Hepatocyte (in vitro differentiated cells): ENCODE data around the gene TACR2. TPM values are rescaled to one million over a fixed set of nuclear protein-coding genes. Genes with fewer than 3 reads are reported as not detected.

ENCODE experiments used
- DNase-seq: peaks from one replicate; pipeline ENCODE4 v3.0.0-alpha.2; 2016; ENCODE audit warnings: low spot score
- H2AFZ ChIP-seq: fragments of 200-600 bp; sonication (generic); 2 replicates; pipeline ENCODE4 v1.6.0; 2016; ENCODE audit warnings: antibody characterized with exemption, mild to moderate bottlenecking
- H3K27ac ChIP-seq: fragments of 200-600 bp; sonication (generic); 2 replicates; pipeline ENCODE4 v1.5.1; 2016; ENCODE audit warnings: mild to moderate bottlenecking
- H3K27me3 ChIP-seq: fragments of 200-600 bp; sonication (generic); 2 replicates; pipeline ENCODE4 v1.6.1; 2016
- H3K36me3 ChIP-seq: fragments of 200-600 bp; sonication (generic); replicated peaks from 2 replicates; pipeline ENCODE4 v1.5.1; 2016; ENCODE audit warnings: low read depth; ENCODE audit not compliant: insufficient read depth
- H3K4me1 ChIP-seq: fragments of 200-600 bp; sonication (generic); 2 replicates; pipeline ENCODE4 v1.5.1; 2016; ENCODE audit warnings: mild to moderate bottlenecking, moderate library complexity; ENCODE audit not compliant: insufficient read depth
- H3K4me2 ChIP-seq: fragments of 200-600 bp; sonication (generic); 2 replicates; pipeline ENCODE4 v1.6.0; 2016
- H3K4me3 ChIP-seq: fragments of 200-600 bp; sonication (generic); 2 replicates; pipeline ENCODE4 v1.5.1; 2016; ENCODE audit warnings: mild to moderate bottlenecking
- H3K79me2 ChIP-seq: fragments of 200-600 bp; sonication (generic); 2 replicates; pipeline ENCODE4 v1.6.0; 2017; ENCODE audit warnings: mild to moderate bottlenecking
- H3K9me2 ChIP-seq: fragments of 200-600 bp; sonication (generic); replicated peaks from 2 replicates; pipeline ENCODE4 v1.6.0; 2017; ENCODE audit warnings: mild to moderate bottlenecking; ENCODE audit not compliant: insufficient read depth
- H3K9me3 ChIP-seq: fragments of 200-600 bp; sonication (generic); 2 replicates; pipeline ENCODE4 v1.5.1; 2016; ENCODE audit warnings: low read depth, mild to moderate bottlenecking
- H4K20me1 ChIP-seq: fragments of 200-600 bp; sonication (generic); 2 replicates; pipeline ENCODE4 v1.6.0; 2016; ENCODE audit warnings: mild to moderate bottlenecking; ENCODE audit not compliant: insufficient read depth, poor library complexity, severe bottlenecking
- CTCF ChIP-seq: fragments of 200-600 bp; sonication (generic); IDR thresholded peaks from 2 replicates; pipeline ENCODE4 v1.5.1; 2016; ENCODE audit warnings: antibody characterized with exemption, mild to moderate bottlenecking; ENCODE audit not compliant: poor library complexity
- EZH2 ChIP-seq: fragments of 200-600 bp; sonication (generic); IDR thresholded peaks from 2 replicates; pipeline ENCODE4 v1.6.1; 2016; ENCODE audit warnings: antibody characterized with exemption, mild to moderate bottlenecking, borderline replicate concordance
- EZH2phosphoT487 ChIP-seq: fragments of 200-600 bp; sonication (generic); IDR thresholded peaks from one replicate; pipeline ENCODE4 v1.6.1; 2018; ENCODE audit warnings: antibody characterized with exemption, mild to moderate bottlenecking, low read depth, moderate library complexity; ENCODE audit not compliant: unreplicated experiment, severe bottlenecking
- WGBS: methylation state at CpG from one replicate; pipeline ENCODE4 v1.1.6; 2016; ENCODE audit warnings: low lambda C conversion rate; ENCODE audit errors: missing lambda C conversion rate; 5-methylcytosine and 5-hydroxymethylcytosine counted together
- polyA plus RNA-seq: library from polyadenylated mRNA; unstranded; fragments of >200 nt; fragmentation: Nextera tagmentation; extraction: Ambion mirVana; gene quantifications from 2 replicates; pipeline ENCODE4 v1.2.1, GENCODE V29; 2016
- total RNA-seq: library from RNA; depleted of rRNA; stranded (reverse); fragments of >200 nt; gene quantifications from 2 replicates; pipeline ENCODE4 v1.2.3, GENCODE V29; 2014

TACR2 gene
- total and polyA plus RNA-seq, 2 experiments from 2014 or later = 0.07 TPM; not detected in 1

GRCh38 chr10:69377933-69378332, 38.8 kb downstream of the TACR2 start:
- TF ChIP-seq EZH2phosphoT487 (no peak), CTCF (no peak), EZH2 (no peak)
- Histone ChIP-seq H3K4me2 (no peak overlapping the region), H3K27ac (no peak overlapping the region), H2AFZ (no peak overlapping the region), H3K27me3 (no peaks in the 10 kb centered on the region), H3K9me3 (no peaks in the 10 kb centered on the region), H3K9me2 (no peaks in the 10 kb centered on the region), H3K36me3 (no peaks in the 10 kb centered on the region), H3K4me3 (no peak overlapping the region), H3K4me1 (no peaks in the 10 kb centered on the region), H4K20me1 (no peaks in the 10 kb centered on the region), H3K79me2 (no peaks in the 10 kb centered on the region)
- DNase-seq = no peak
- 68% methylated on average over 3 of the region's 3 CpGs for WGBS

- no peak for DNase-seq
- Histone ChIP-seq H3K36me3 (no peaks in the 10 kb centered on the region), H3K4me3 (no peak overlapping the region), H3K9me3 (no peaks in the 10 kb centered on the region), H3K9me2 (no peaks in the 10 kb centered on the region), H3K79me2 (no peaks in the 10 kb centered on the region), H3K4me1 (no peaks in the 10 kb centered on the region), H3K27me3 (no peaks in the 10 kb centered on the region), H3K27ac (no peak overlapping the region), H4K20me1 (no peaks in the 10 kb centered on the region), H3K4me2 (no peak overlapping the region), H2AFZ (no peak overlapping the region)
- TF ChIP-seq EZH2 = no peak
- TF ChIP-seq CTCF = no peak
- no peak for TF ChIP-seq EZH2phosphoT487
- WGBS = 73% methylated on average over 6 of the region's 6 CpGs
These were observed 39.5 kb downstream of the TACR2 start for GRCh38 chr10:69377191-69377590.

GRCh38 chr10:69376662-69377061, 40.1 kb downstream of the TACR2 start:
- no peak overlapping the region for H3K4me2 ChIP-seq
- H3K9me3 ChIP-seq = no peaks in the 10 kb centered on the region
- H3K9me2 ChIP-seq = no peaks in the 10 kb centered on the region
- no peak for DNase-seq
- TF ChIP-seq EZH2phosphoT487 (no peak), EZH2 (no peak), CTCF (no peak)
- 92% methylated on average over 11 of the region's 11 CpGs for WGBS
- H3K27ac ChIP-seq = no peak overlapping the region
- no peak overlapping the region for H2AFZ ChIP-seq
- H3K36me3 ChIP-seq = no peaks in the 10 kb centered on the region
- no peak overlapping the region for H3K4me3 ChIP-seq
- H4K20me1 ChIP-seq = no peaks in the 10 kb centered on the region
- H3K4me1 ChIP-seq = no peaks in the 10 kb centered on the region
- no peaks in the 10 kb centered on the region for H3K79me2 ChIP-seq
- no peaks in the 10 kb centered on the region for H3K27me3 ChIP-seq
